Neural cell (in vitro differentiated cells): ENCODE data around the gene EPC1. TPM values are rescaled to one million over a fixed set of nuclear protein-coding genes. Genes with fewer than 3 reads are reported as not detected.

Source experiments
- H2AFZ ChIP-seq: fragments of 200-600, 300-800 bp; sonication (generic), shearing (Covaris generic); 2 replicates; pipeline ENCODE4 v1.6.0; 2014; ENCODE audit warnings: low read depth, mild to moderate bottlenecking, antibody characterized with exemption, low read length, moderate library complexity
- H3F3A ChIP-seq: fragments of 200-600 bp; shearing (Covaris generic); 2 replicates; pipeline ENCODE4 v1.6.1; 2016; ENCODE audit warnings: mild to moderate bottlenecking, moderate library complexity, mixed read lengths, antibody characterized with exemption, low read length; ENCODE audit not compliant: insufficient read depth, poor library complexity, severe bottlenecking
- H3K27ac ChIP-seq: fragments of 200-600, 300-800 bp; sonication (generic), shearing (Covaris generic); 2 replicates; pipeline ENCODE4 v1.5.1; 2014; ENCODE audit warnings: mild to moderate bottlenecking, low read length, moderate library complexity
- H3K27me3 ChIP-seq: fragments of 300-800, 200-600 bp; sonication (generic), shearing (Covaris generic); 2 replicates; pipeline ENCODE4 v1.6.0; 2014; ENCODE audit warnings: mild to moderate bottlenecking, low read depth, low read length, moderate library complexity; ENCODE audit not compliant: insufficient read depth
- H3K36me3 ChIP-seq: fragments of 300-800, 200-600 bp; sonication (generic), shearing (Covaris generic); 2 replicates; pipeline ENCODE4 v1.5.1; 2014; ENCODE audit warnings: mild to moderate bottlenecking, antibody characterized with exemption, low read length, moderate library complexity; ENCODE audit not compliant: insufficient read depth
- H3K4me2 ChIP-seq: fragments of 300-800, 200-600 bp; sonication (generic), shearing (Covaris generic); 2 replicates; pipeline ENCODE4 v1.6.0; 2014; ENCODE audit warnings: mild to moderate bottlenecking, low read length
- H3K4me3 ChIP-seq: fragments of 300-800, 200-600 bp; sonication (generic), shearing (Covaris generic); 2 replicates; pipeline ENCODE4 v1.5.1; 2014; ENCODE audit warnings: mild to moderate bottlenecking, low read length, moderate library complexity
- H3K79me2 ChIP-seq: fragments of 200-600 bp; shearing (Covaris generic); replicated peaks from 2 replicates; pipeline ENCODE4 v1.6.0; 2014; ENCODE audit warnings: mild to moderate bottlenecking, low read length, moderate library complexity; ENCODE audit not compliant: insufficient read depth
- H3K9ac ChIP-seq: fragments of 300-800, 200-600 bp; sonication (generic), shearing (Covaris generic); 2 replicates; pipeline ENCODE4 v1.6.1; 2016; ENCODE audit warnings: mild to moderate bottlenecking, low read length, mixed read lengths
- H3K9me2 ChIP-seq: fragments of 200-600 bp; shearing (Covaris generic); 2 replicates; pipeline ENCODE4 v1.6.1; 2016; ENCODE audit warnings: mild to moderate bottlenecking, low read length, mixed read lengths; ENCODE audit not compliant: insufficient read depth
- H3K9me3 ChIP-seq: fragments of 200-600, 300-800 bp; sonication (generic), shearing (Covaris generic); 2 replicates; pipeline ENCODE4 v1.6.1; 2016; ENCODE audit warnings: mild to moderate bottlenecking, mixed run types, low read length, moderate library complexity, mixed read lengths
- H4K20me1 ChIP-seq: fragments of 200-600 bp; shearing (Covaris generic); 2 replicates; pipeline ENCODE4 v1.6.1; 2016; ENCODE audit warnings: mild to moderate bottlenecking, mixed run types; ENCODE audit not compliant: insufficient read depth
- EP300 ChIP-seq: fragments of 450-650 bp; conservative IDR thresholded peaks from 2 replicates; pipeline ENCODE4 v1.6.1; 2014; ENCODE audit warnings: antibody characterized with exemption, mild to moderate bottlenecking, moderate library complexity; ENCODE audit not compliant: poor library complexity, severe bottlenecking
- EZH2 ChIP-seq: fragments of 200-600, 300-800 bp; shearing (Covaris generic), sonication (generic); IDR thresholded peaks from 2 replicates; pipeline ENCODE4 v1.6.1; 2014; ENCODE audit warnings: antibody characterized with exemption, low read length, borderline replicate concordance, mild to moderate bottlenecking; ENCODE audit not compliant: insufficient read depth, poor library complexity, severe bottlenecking
- MXI1 ChIP-seq: fragments of 450-650 bp; conservative IDR thresholded peaks from 2 replicates; pipeline ENCODE4 v1.6.1; 2014; ENCODE audit warnings: antibody characterized with exemption, mild to moderate bottlenecking; ENCODE audit not compliant: poor library complexity, severe bottlenecking
- POLR2AphosphoS5 ChIP-seq: IDR thresholded peaks from 2 replicates; pipeline ENCODE4 v1.6.1; 2012
- RAD21 ChIP-seq: fragments of 450-650 bp; conservative IDR thresholded peaks from 2 replicates; pipeline ENCODE4 v1.6.1; 2014; ENCODE audit warnings: antibody characterized with exemption, mild to moderate bottlenecking, moderate library complexity
- REST ChIP-seq: IDR thresholded peaks from 2 replicates; pipeline ENCODE4 v1.6.1; 2012; ENCODE audit warnings: borderline replicate concordance
- SMC3 ChIP-seq: fragments of 450-650 bp; conservative IDR thresholded peaks from 2 replicates; pipeline ENCODE4 v1.6.1; 2014; ENCODE audit warnings: antibody characterized with exemption, mild to moderate bottlenecking, moderate library complexity; ENCODE audit not compliant: poor library complexity
- TAF1 ChIP-seq: IDR thresholded peaks from 2 replicates; pipeline ENCODE4 v1.6.1; 2012; ENCODE audit warnings: low read depth
- polyA plus RNA-seq: library from polyadenylated mRNA; depleted of rRNA; stranded (reverse); fragments of >200 nt; gene quantifications from 2 replicates; pipeline ENCODE4 v1.2.3, GENCODE V29; 2014
- TF ChIP-seq, protein P1 (sequence below): fragments of 450-650 bp; IDR thresholded peaks from 2 replicates; pipeline ENCODE4 v1.5.1; 2014; ENCODE audit warnings: antibody characterized with exemption, mild to moderate bottlenecking, moderate library complexity; ENCODE audit not compliant: poor library complexity, severe bottlenecking

Gene EPC1
- polyA plus RNA-seq, 1 donor from 2014 or later: 137 TPM

DNA sequence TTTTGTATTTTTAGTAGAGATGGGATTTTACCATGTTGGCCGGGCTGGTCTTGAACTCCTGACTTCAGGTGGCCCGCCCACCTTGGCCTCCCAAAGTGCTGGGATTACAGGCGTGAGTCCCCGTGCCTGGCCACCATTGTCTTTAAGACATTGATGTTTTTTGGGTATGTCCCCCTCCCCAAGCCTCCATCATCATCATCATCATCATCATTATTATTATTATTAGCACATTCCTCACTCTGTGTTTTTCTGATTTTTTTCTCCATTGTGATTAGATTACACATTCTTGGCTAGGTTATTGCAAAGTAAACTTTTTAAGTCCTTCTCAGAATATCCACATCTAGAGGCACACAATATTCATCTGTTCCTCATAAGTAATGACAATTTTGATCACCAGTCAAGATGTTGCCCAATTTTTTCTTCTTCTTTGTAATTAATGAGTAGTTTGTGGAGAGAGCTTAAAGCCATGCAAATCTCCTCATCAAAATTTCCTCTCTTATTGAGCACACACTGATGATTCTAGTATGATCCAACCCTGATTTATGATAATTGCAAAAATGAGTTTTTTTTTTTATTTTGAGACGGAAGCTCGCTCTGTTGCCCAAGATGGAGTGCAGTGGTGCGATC lies 47.5 kb downstream of the EPC1 start:
- peaks cover 82% of the 10 kb centered on the region for H3K79me2 ChIP-seq
- H4K20me1 ChIP-seq: peaks cover 12% of the 10 kb centered on the region
- no peaks in the 10 kb centered on the region for H3K27me3 ChIP-seq
- H2AFZ ChIP-seq: no peak overlapping the region
- TF ChIP-seq POLR2AphosphoS5 (no peak), EP300 (no peak), MXI1 (no peak), EZH2 (no peak), REST (no peak), TAF1 (no peak), RAD21 (no peak), SMC3 (no peak)
- TF ChIP-seq, protein P1, sequence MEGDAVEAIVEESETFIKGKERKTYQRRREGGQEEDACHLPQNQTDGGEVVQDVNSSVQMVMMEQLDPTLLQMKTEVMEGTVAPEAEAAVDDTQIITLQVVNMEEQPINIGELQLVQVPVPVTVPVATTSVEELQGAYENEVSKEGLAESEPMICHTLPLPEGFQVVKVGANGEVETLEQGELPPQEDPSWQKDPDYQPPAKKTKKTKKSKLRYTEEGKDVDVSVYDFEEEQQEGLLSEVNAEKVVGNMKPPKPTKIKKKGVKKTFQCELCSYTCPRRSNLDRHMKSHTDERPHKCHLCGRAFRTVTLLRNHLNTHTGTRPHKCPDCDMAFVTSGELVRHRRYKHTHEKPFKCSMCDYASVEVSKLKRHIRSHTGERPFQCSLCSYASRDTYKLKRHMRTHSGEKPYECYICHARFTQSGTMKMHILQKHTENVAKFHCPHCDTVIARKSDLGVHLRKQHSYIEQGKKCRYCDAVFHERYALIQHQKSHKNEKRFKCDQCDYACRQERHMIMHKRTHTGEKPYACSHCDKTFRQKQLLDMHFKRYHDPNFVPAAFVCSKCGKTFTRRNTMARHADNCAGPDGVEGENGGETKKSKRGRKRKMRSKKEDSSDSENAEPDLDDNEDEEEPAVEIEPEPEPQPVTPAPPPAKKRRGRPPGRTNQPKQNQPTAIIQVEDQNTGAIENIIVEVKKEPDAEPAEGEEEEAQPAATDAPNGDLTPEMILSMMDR: no peak
- no peak overlapping the region for H3K4me2 ChIP-seq
- no peaks in the 10 kb centered on the region for H3K36me3 ChIP-seq
- no peaks in the 10 kb centered on the region for H3K9me2 ChIP-seq
- H3F3A ChIP-seq: no peaks in the 10 kb centered on the region
- no peak overlapping the region for H3K9ac ChIP-seq
- H3K4me3 ChIP-seq: no peak overlapping the region
- no peaks in the 10 kb centered on the region for H3K9me3 ChIP-seq
- no peak overlapping the region for H3K27ac ChIP-seq

DNA sequence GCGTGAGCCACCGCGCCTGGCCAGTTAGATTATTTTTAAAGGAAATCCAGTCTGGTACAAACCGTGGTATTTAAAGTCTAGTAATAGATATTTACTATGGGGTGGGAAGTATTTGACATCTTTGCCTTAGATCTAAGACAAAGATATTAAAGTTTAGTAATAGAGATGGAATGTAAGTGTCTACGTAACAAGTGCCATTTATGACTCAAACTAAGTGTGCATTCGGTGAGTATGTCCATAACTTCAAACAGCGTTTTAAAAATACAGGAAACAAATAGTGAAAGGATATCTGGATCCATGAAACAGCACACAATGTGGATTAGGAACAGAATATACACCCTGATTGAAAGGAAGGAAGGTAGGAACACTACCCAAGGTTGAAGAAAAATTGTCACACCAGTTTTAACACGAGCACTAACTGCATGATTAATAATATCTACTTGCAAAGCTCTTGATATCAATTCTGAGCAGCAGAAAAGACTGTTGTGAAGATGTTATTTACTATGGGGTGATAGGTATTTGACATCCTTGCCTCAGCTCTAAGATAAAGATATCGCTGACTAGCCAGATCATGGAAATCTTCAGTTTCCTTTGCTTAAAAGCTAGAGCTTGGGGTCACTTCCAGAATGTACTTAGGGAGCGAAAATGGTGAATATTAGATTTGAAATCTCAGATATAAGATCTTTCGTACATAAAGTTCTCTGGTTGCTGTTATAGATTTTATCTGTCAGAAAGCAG lies 48.7 kb downstream of the EPC1 start:
- no peaks in the 10 kb centered on the region for H3F3A ChIP-seq
- H3K9ac ChIP-seq: no peak overlapping the region
- H4K20me1 ChIP-seq: peaks cover 15% of the 10 kb centered on the region
- H3K9me3 ChIP-seq: no peaks in the 10 kb centered on the region
- no peak overlapping the region for H3K4me3 ChIP-seq
- no peak overlapping the region for H3K27ac ChIP-seq
- H3K27me3 ChIP-seq: no peaks in the 10 kb centered on the region
- H3K36me3 ChIP-seq: no peaks in the 10 kb centered on the region
- no peaks in the 10 kb centered on the region for H3K9me2 ChIP-seq
- no peak for TF ChIP-seq MXI1
- TF ChIP-seq, protein P1: no peak
- TF ChIP-seq EZH2: no peak
- no peak for TF ChIP-seq EP300
- TF ChIP-seq RAD21: no peak
- TF ChIP-seq SMC3: no peak
- H2AFZ ChIP-seq: no peak overlapping the region
- no peak overlapping the region for H3K4me2 ChIP-seq
- peaks cover 83% of the 10 kb centered on the region for H3K79me2 ChIP-seq
